Body of pancreas (tissue), 4 donors: Measurements from ENCODE around the gene IFITM1. TPM values are rescaled to one million over a fixed set of nuclear protein-coding genes. Genes with fewer than 3 reads are reported as not detected.
"Not testable (repeated sequence)": the region's sequence is repeated elsewhere in the genome, so short reads cannot be mapped to it uniquely, and the experiment has no call there.

Experiments used
- ATAC-seq: fragments of 150-250 bp; one replicate; pipeline ENCODE4 v1.9.1; 2016
- DNase-seq, 4 donors: peaks; one replicate each; pipeline ENCODE4 v3.0.0-alpha.2; 2019
- H3K27ac ChIP-seq, 4 donors: fragments of 200-600 bp; sonication (generic); 1 replicate in 3 of 4; 2 replicates in 1 of 4; pipeline versions ENCODE4 v1.5.1 to v1.6.1; 2016 to 2019; ENCODE audit warnings: mild to moderate bottlenecking in 1 of 4, mixed read lengths in 1 of 4, moderate library complexity in 1 of 4
- H3K27me3 ChIP-seq, 2 donors: fragments of 200-600 bp; sonication (generic); one replicate each; pipeline ENCODE4 v1.6.0; 2016; ENCODE audit warnings: mild to moderate bottlenecking in 1 of 2
- H3K36me3 ChIP-seq, 2 donors: fragments of 200-600 bp; sonication (generic); replicated peaks in 1 of 2; 2 replicates each; pipeline ENCODE4 v1.5.1; 2016; ENCODE audit warnings: low read depth in 2 of 2; ENCODE audit not compliant: insufficient read depth in 1 of 2
- H3K4me1 ChIP-seq: fragments of 200-600 bp; sonication (generic); one replicate; pipeline ENCODE4 v1.6.0; 2016
- H3K4me3 ChIP-seq, 2 donors: fragments of 200-600 bp; sonication (generic); 1 replicate in 1 of 2; 2 replicates in 1 of 2; pipeline ENCODE4 v1.5.1; 2016 to 2019
- H3K9me3 ChIP-seq, 3 donors: fragments of 200-600 bp; sonication (generic); 1 replicate in 2 of 3; 2 replicates in 1 of 3; pipeline ENCODE4 v1.5.1; 2016
- CTCF ChIP-seq, 7 experiments: fragments of 450-650 bp in 4 of 7; fragments of 200-600 bp in 3 of 7; sonication (generic) in 3 of 7; IDR thresholded peaks; one replicate each; pipeline ENCODE4 v1.5.1; 2016 to 2019; ENCODE audit warnings: antibody characterized with exemption in 7 of 7
- POLR2A ChIP-seq, 3 donors: fragments of 450-650 bp; IDR thresholded peaks; one replicate each; pipeline ENCODE4 v1.6.1; 2016; ENCODE audit warnings: antibody characterized with exemption in 3 of 3, mild to moderate bottlenecking in 2 of 3
- WGBS, 2 donors: methylation state at CpG; one replicate each; pipeline ENCODE4 v1.1.5; 2017; 5-methylcytosine and 5-hydroxymethylcytosine counted together
- intact Hi-C: fragments of 100-400 bp; cut with DNase I; formaldehyde crosslinking; loops from one replicate; pipeline ENCODE4 v1.15.1; 2023
- total RNA-seq, 2 donors: library from RNA; depleted of rRNA; stranded (reverse); fragments of >200 nt; gene quantifications; one replicate each; pipeline ENCODE4 v1.1.0, GENCODE V29; 2016

IFITM1 gene
- total RNA-seq, 2 donors from 2014 or later = 31.0 to 39.7 TPM

GRCh38 chr11:330694-331357, 17.0 kb downstream of the IFITM1 start:
- WGBS, 2 donors = 79 to 81% methylated on average over 34 of the region's 34 CpGs
- Histone ChIP-seq H3K27me3 (no peaks in the 10 kb centered on the region), H3K9me3 (no peaks in the 10 kb centered on the region), H3K27ac (no peak overlapping the region), H3K4me1 (peaks cover 16% of the 10 kb centered on the region), H3K36me3 (no peaks in the 10 kb centered on the region), H3K4me3 (no peak overlapping the region)
- intact Hi-C loops = no loop called here
- DNase-seq = no peak
- TF ChIP-seq CTCF (IDR thresholded peaks at IDR 0.05) = no peak
- TF ChIP-seq POLR2A (IDR thresholded peaks at IDR 0.05) = no peak
- no peak for ATAC-seq

GRCh38 chr11:331358-332060, 17.7 kb downstream of the IFITM1 start:
- intact Hi-C loops = no loop called here
- H3K4me3 ChIP-seq = no peak overlapping the region
- H3K9me3 ChIP-seq = no peaks in the 10 kb centered on the region
- ATAC-seq (no peak), DNase-seq (no peak)
- TF ChIP-seq CTCF (IDR thresholded peaks at IDR 0.05) (no peak), POLR2A (IDR thresholded peaks at IDR 0.05) (no peak)
- peaks cover 10% of the 10 kb centered on the region for H3K4me1 ChIP-seq
- no peak overlapping the region for H3K27ac ChIP-seq
- 74 to 82% methylated on average over 10 to 19 of the region's 19 CpGs for WGBS, 2 donors
- no peaks in the 10 kb centered on the region for H3K36me3 ChIP-seq
- no peaks in the 10 kb centered on the region for H3K27me3 ChIP-seq

- Histone ChIP-seq H3K27me3 (no peaks in the 10 kb centered on the region), H3K36me3 (no peaks in the 10 kb centered on the region), H3K4me1 (no peaks in the 10 kb centered on the region), H3K27ac (no peak overlapping the region), H3K4me3 (no peak overlapping the region), H3K9me3 (no peaks in the 10 kb centered on the region)
- intact Hi-C loops = no loop called here
- ATAC-seq (no peak), DNase-seq (no peak)
- 76 to 78% methylated on average over 17 to 23 of the region's 23 CpGs for WGBS, 2 donors
- no peak for TF ChIP-seq POLR2A (IDR thresholded peaks at IDR 0.05)
- TF ChIP-seq CTCF (IDR thresholded peaks at IDR 0.05) = no peak
Measured at GRCh38 chr11:332651-333480, 19.0 kb downstream of the IFITM1 start.

- DNase-seq, ATAC-seq, H3K27me3 ChIP-seq, H3K27ac ChIP-seq, H3K4me3 ChIP-seq, H3K36me3 ChIP-seq, intact Hi-C loops, H3K9me3 ChIP-seq, H3K4me1 ChIP-seq: not testable (repeated sequence)
- WGBS, 2 donors = 82% methylated on average over 17 of the region's 17 CpGs
Measured at GRCh38 chr11:333616-334263, 19.9 kb downstream of the IFITM1 start.
